ENCODE measurements around the gene HSDL2. TPM values are rescaled to one million over a fixed set of nuclear protein-coding genes. Genes with fewer than 3 reads are reported as not detected.

Gene HSDL2
- total RNA-seq, 1 donor from 2014 or later = 27.8 TPM

DNA sequence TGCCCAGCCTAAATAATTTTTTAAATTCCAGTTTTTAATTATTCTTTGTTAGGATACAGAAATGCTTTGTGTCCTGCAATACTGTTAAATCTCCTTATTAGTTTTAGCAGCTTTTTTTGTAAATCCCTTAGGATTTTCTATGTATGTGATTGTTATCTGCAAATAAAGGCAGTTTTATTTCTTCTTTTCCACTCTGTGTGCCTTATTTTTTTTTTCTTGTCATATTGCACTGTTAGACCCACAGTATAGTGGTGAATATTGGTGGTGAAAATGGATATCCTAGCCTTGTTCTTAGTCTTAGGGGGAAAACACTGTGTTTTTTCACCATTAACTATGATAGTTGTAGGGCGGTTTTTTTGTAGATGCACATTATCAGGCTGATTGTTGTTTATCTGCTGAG is 95.4 kb downstream of the HSDL2 start:
- TF ChIP-seq, protein P1, sequence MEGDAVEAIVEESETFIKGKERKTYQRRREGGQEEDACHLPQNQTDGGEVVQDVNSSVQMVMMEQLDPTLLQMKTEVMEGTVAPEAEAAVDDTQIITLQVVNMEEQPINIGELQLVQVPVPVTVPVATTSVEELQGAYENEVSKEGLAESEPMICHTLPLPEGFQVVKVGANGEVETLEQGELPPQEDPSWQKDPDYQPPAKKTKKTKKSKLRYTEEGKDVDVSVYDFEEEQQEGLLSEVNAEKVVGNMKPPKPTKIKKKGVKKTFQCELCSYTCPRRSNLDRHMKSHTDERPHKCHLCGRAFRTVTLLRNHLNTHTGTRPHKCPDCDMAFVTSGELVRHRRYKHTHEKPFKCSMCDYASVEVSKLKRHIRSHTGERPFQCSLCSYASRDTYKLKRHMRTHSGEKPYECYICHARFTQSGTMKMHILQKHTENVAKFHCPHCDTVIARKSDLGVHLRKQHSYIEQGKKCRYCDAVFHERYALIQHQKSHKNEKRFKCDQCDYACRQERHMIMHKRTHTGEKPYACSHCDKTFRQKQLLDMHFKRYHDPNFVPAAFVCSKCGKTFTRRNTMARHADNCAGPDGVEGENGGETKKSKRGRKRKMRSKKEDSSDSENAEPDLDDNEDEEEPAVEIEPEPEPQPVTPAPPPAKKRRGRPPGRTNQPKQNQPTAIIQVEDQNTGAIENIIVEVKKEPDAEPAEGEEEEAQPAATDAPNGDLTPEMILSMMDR (IDR thresholded peaks at IDR 0.05; ENCODE audit: unreplicated experiment) = no peak
- Mint-ChIP-seq H3K4me1 (ENCODE audit: low read depth) (no peaks in the 10 kb centered on the region), H3K9me3 (ENCODE audit: low read depth) (peaks cover 10% of the 10 kb centered on the region), H3K27ac (no peak overlapping the region), H3K27me3 (no peaks in the 10 kb centered on the region), H3K4me3 (ENCODE audit: low read depth) (no peak overlapping the region), H3K36me3 (ENCODE audit: insufficient read depth) (peaks cover 29% of the 10 kb centered on the region)
- DNase-seq (ENCODE audit: low spot score, unreplicated experiment) = no peak

DNA sequence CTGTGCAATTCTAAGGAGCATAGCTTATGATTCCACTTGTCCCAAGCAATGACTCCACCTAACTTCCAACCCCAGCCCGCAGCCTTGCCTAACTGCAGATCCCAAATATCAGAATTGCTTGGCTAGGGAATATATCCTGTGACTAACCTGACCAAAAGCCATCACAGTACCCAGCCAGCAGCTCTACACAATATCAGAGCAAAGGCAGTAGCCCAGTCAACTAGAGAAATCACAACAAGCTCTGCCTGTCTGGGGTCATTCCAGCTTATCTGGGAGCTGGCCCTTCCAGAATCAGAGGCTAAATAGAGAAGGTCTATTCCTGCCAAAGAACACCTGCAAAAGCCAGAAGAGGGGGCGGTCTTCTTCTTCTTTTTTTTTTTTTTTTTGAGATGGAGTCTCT is 97.4 kb downstream of the HSDL2 start:
- H3K4me1 Mint-ChIP-seq (ENCODE audit: low read depth) = no peaks in the 10 kb centered on the region
- DNase-seq (ENCODE audit: low spot score, unreplicated experiment) = no peak
- TF ChIP-seq, protein P1 (IDR thresholded peaks at IDR 0.05; ENCODE audit: unreplicated experiment) = no peak
- H3K27ac Mint-ChIP-seq = no peak overlapping the region
- peaks cover 10% of the 10 kb centered on the region for H3K9me3 Mint-ChIP-seq (ENCODE audit: low read depth)
- no peak overlapping the region for H3K4me3 Mint-ChIP-seq (ENCODE audit: low read depth)
- H3K36me3 Mint-ChIP-seq (ENCODE audit: insufficient read depth) = peaks cover 27% of the 10 kb centered on the region
- no peaks in the 10 kb centered on the region for H3K27me3 Mint-ChIP-seq

DNA sequence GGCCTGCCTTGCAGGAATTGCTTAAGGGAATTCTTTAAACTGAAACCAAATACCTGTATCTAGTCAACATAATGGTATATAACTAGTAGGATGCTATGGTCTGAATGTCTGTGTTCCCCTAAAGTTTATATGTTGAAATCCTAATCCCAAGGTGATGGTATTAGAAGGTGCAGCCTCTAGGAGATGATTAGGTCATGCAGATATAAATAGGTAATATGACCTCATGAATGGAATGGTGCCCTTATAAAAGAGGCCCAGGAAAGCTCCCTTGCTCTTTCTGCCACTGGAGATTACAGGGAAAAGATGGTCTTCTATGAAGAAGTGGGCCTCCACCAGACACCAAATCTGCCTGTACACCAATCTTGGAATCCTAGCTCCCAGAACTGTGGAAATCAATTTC is 99.3 kb downstream of the HSDL2 start:
- Mint-ChIP-seq H3K4me1 (ENCODE audit: low read depth) (no peaks in the 10 kb centered on the region), H3K4me3 (ENCODE audit: low read depth) (no peak overlapping the region), H3K27ac (no peak overlapping the region), H3K9me3 (ENCODE audit: low read depth) (peaks cover 8% of the 10 kb centered on the region), H3K27me3 (no peaks in the 10 kb centered on the region), H3K36me3 (ENCODE audit: insufficient read depth) (peaks cover 23% of the 10 kb centered on the region)
- DNase-seq (ENCODE audit: low spot score, unreplicated experiment) = no peak
- TF ChIP-seq, protein P1 (IDR thresholded peaks at IDR 0.05; ENCODE audit: unreplicated experiment) = no peak

DNA sequence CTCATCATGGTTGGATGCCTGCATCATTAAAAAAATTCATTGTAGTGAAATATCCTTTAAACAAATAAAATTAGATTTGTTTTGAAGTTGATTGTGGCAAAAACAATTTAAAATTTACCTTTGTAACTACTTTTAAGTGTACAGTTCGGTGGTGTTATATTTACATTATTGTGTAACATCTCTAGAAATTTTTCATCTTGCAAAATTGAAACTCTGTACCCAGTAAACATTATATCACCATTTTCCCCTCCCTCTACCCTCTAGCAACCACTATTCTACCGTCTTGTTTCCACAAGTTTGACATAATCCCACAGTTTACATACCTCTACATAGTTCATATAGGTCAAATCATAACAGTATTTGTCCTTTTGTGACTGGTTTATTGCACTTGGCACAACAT is 104.7 kb downstream of the HSDL2 start:
- H3K9me3 Mint-ChIP-seq (ENCODE audit: low read depth) = no peaks in the 10 kb centered on the region

GRCh38 chr9:112485574-112485973 is 105.7 kb downstream of the HSDL2 start:
- Mint-ChIP-seq H3K36me3 (ENCODE audit: insufficient read depth) (peaks cover 5% of the 10 kb centered on the region), H3K4me1 (ENCODE audit: low read depth) (peaks cover 28% of the 10 kb centered on the region), H3K27ac (peak overlapping the region; percentile 98), H3K9me3 (ENCODE audit: low read depth) (no peaks in the 10 kb centered on the region), H3K4me3 (ENCODE audit: low read depth) (peak overlapping the region; percentile 92), H3K27me3 (no peaks in the 10 kb centered on the region)
- no peak for DNase-seq (ENCODE audit: low spot score, unreplicated experiment)
- TF ChIP-seq, protein P1 (IDR thresholded peaks at IDR 0.05; ENCODE audit: unreplicated experiment) = no peak

More for the DNA sequence above, 104.7 kb downstream of the HSDL2 start:
- no peaks in the 10 kb centered on the region for H3K27me3 Mint-ChIP-seq
- H3K4me1 Mint-ChIP-seq (ENCODE audit: low read depth) = peaks cover 19% of the 10 kb centered on the region
- H3K4me3 Mint-ChIP-seq (ENCODE audit: low read depth) = no peak overlapping the region
- peaks cover 5% of the 10 kb centered on the region for H3K36me3 Mint-ChIP-seq (ENCODE audit: insufficient read depth)
- TF ChIP-seq, protein P1 (IDR thresholded peaks at IDR 0.05; ENCODE audit: unreplicated experiment) = no peak
- no peak for DNase-seq (ENCODE audit: low spot score, unreplicated experiment)
- H3K27ac Mint-ChIP-seq = no peak overlapping the region

Data from progenitor cell of endocrine pancreas (in vitro differentiated cells).